Measurements from ENCODE around the gene OXSR1.
"Not testable (repeated sequence)": the region's sequence is repeated elsewhere in the genome, so short reads cannot be mapped to it uniquely, and the experiment has no call there.

Gene OXSR1

GRCh38 chr3:38169027-38169317 is 3.6 kb downstream of the OXSR1 start:
- DNase-seq, result no peak

- DNase-seq, result no peak
Measured at GRCh38 chr3:38170722-38171121, 5.4 kb downstream of the OXSR1 start.

- DNase-seq, result no peak
Measured at GRCh38 chr3:38171622-38172021, 6.3 kb downstream of the OXSR1 start.

- no peak for DNase-seq
Measured at GRCh38 chr3:38173834-38174418, 8.6 kb downstream of the OXSR1 start.

- DNase-seq, result no peak
Measured at GRCh38 chr3:38177181-38177580, 11.8 kb downstream of the OXSR1 start.

- no peak for DNase-seq
Measured at GRCh38 chr3:38186781-38187180, 21.4 kb downstream of the OXSR1 start.

- DNase-seq, result no peak
Measured at GRCh38 chr3:38190481-38190881, 25.1 kb downstream of the OXSR1 start.

- not testable (repeated sequence) for DNase-seq
Measured at GRCh38 chr3:38202931-38203330, 37.6 kb downstream of the OXSR1 start.

GRCh38 chr3:38203690-38204089 is 38.4 kb downstream of the OXSR1 start:
- no peak for DNase-seq

- DNase-seq, result no peak
Measured at GRCh38 chr3:38204599-38205471, 39.5 kb downstream of the OXSR1 start.

- no peak for DNase-seq
Measured at GRCh38 chr3:38205472-38205805, 40.1 kb downstream of the OXSR1 start.

- DNase-seq, result no peak
Measured at GRCh38 chr3:38207254-38208003, 42.1 kb downstream of the OXSR1 start.

- DNase-seq, result no peak
Measured at GRCh38 chr3:38210141-38210757, 44.9 kb downstream of the OXSR1 start.

GRCh38 chr3:38212141-38212540 is 46.8 kb downstream of the OXSR1 start:
- no peak for DNase-seq

- no peak for DNase-seq
Measured at GRCh38 chr3:38214560-38214959, 49.2 kb downstream of the OXSR1 start.

- DNase-seq, result no peak
Measured at GRCh38 chr3:38219609-38220197, 54.4 kb downstream of the OXSR1 start.

GRCh38 chr3:38221005-38221404 is 55.7 kb downstream of the OXSR1 start:
- DNase-seq, result no peak

- no peak for DNase-seq
Measured at GRCh38 chr3:38222032-38222634, 56.8 kb downstream of the OXSR1 start.

GRCh38 chr3:38224357-38224756 is 59.0 kb downstream of the OXSR1 start:
- no peak for DNase-seq

GRCh38 chr3:38226273-38226672 is 60.9 kb downstream of the OXSR1 start:
- DNase-seq, result no peak

- no peak for DNase-seq
Measured at GRCh38 chr3:38227989-38228388, 62.7 kb downstream of the OXSR1 start.

GRCh38 chr3:38229036-38229435 is 63.7 kb downstream of the OXSR1 start:
- no peak for DNase-seq

GRCh38 chr3:38232701-38233100 is 67.4 kb downstream of the OXSR1 start:
- no peak for DNase-seq
